Dermis microvascular lymphatic vessel endothelial cell (primary cell): Measurements from ENCODE around the gene SNX20. TPM values are rescaled to one million over a fixed set of nuclear protein-coding genes. Genes with fewer than 3 reads are reported as not detected.
A peak's percentile ranks its signal among the peaks of the same experiment; 100 is the strongest.

Source experiments
- DNase-seq, 2 donors: peaks; one replicate each; pipeline versions ENCODE4 v3.0.0 to v3.0.0-alpha.2; 2010; ENCODE audit warnings: low read depth in 2 of 2
- total RNA-seq: library from RNA; depleted of rRNA; stranded (reverse); fragments of >200 nt; gene quantifications from 2 replicates; pipeline ENCODE4 v1.2.1, GENCODE V29; 2014

SNX20 gene
- total RNA-seq, 1 donor from 2014 or later: 0.13 TPM

- DNase-seq: peak in 1 of 2 donors; percentile 28
Observed at GRCh38 chr16:50705436-50706110, 24.5 kb upstream of the SNX20 start.

- no peak for DNase-seq
Observed at GRCh38 chr16:50704245-50704644, 23.1 kb upstream of the SNX20 start.

GRCh38 chr16:50702725-50703124, 21.6 kb upstream of the SNX20 start:
- no peak for DNase-seq

GRCh38 chr16:50699326-50700159, 18.4 kb upstream of the SNX20 start:
- no peak for DNase-seq

- peak; percentile 61 to 74 for DNase-seq
Observed at GRCh38 chr16:50697881-50698767, 17.0 kb upstream of the SNX20 start.

GRCh38 chr16:50697421-50697715, 16.3 kb upstream of the SNX20 start:
- no peak for DNase-seq

GRCh38 chr16:50696575-50697420, 15.7 kb upstream of the SNX20 start:
- DNase-seq: peak; percentile 73 to 85

- DNase-seq: no peak
Observed at GRCh38 chr16:50696126-50696525, 15.0 kb upstream of the SNX20 start.

GRCh38 chr16:50695017-50696000, 14.2 kb upstream of the SNX20 start:
- DNase-seq: no peak

- DNase-seq: no peak
Observed at GRCh38 chr16:50694206-50694605, 13.1 kb upstream of the SNX20 start.

- DNase-seq: peak in 1 of 2 donors; percentile 16
Observed at GRCh38 chr16:50692999-50693781, 12.1 kb upstream of the SNX20 start, which contains the start of gene NOD2. Gene NOD2, plus strand, starts transcription at chr16:50693606. Its CDS starts 5,890 bp downstream, at chr16:50699496.

GRCh38 chr16:50692644-50692998, 11.5 kb upstream of the SNX20 start:
- DNase-seq: no peak

- DNase-seq: no peak
Observed at GRCh38 chr16:50690177-50690576, 9.1 kb upstream of the SNX20 start.

GRCh38 chr16:50688867-50689266, 7.8 kb upstream of the SNX20 start:
- no peak for DNase-seq

GRCh38 chr16:50688083-50688482, 7.0 kb upstream of the SNX20 start:
- DNase-seq: no peak

- DNase-seq: no peak
Observed at GRCh38 chr16:50685462-50686063, 4.5 kb upstream of the SNX20 start.

- no peak for DNase-seq
Observed at GRCh38 chr16:50684823-50685461, 3.8 kb upstream of the SNX20 start.

- DNase-seq: no peak
Observed at GRCh38 chr16:50683689-50684374, 2.7 kb upstream of the SNX20 start.
